Colonic mucosa (tissue), 4 donors: Measurements from ENCODE around the gene SLC39A8. TPM values are rescaled to one million over a fixed set of nuclear protein-coding genes. Genes with fewer than 3 reads are reported as not detected.

Experiments
- DNase-seq: peaks from one replicate; pipeline ENCODE4 v3.0.0-alpha.2; 2020
- H3K27ac ChIP-seq: fragments of 200-600 bp; one replicate; pipeline ENCODE4 v1.8.0; 2021
- H3K27me3 ChIP-seq: fragments of 200-600 bp; one replicate; pipeline ENCODE4 v1.8.0; 2021
- H3K36me3 ChIP-seq: fragments of 200-600 bp; one replicate; pipeline ENCODE4 v1.8.0; 2021
- H3K4me1 ChIP-seq: fragments of 200-600 bp; one replicate; pipeline ENCODE4 v1.8.0; 2021; ENCODE audit warnings: mild to moderate bottlenecking
- H3K4me3 ChIP-seq: fragments of 200-600 bp; one replicate; pipeline ENCODE4 v1.8.0; 2021
- H3K9ac ChIP-seq, 2 donors: one replicate each; pipeline ENCODE4 v1.7.0; 2013; ENCODE audit warnings: control low read depth in 2 of 2, low read depth in 2 of 2, low read length in 2 of 2
- H3K9me3 ChIP-seq: fragments of 200-600 bp; one replicate; pipeline ENCODE4 v1.8.0; 2021
- intact Hi-C: fragments of 100-400 bp; cut with DNase I; formaldehyde crosslinking; loops from one replicate; pipeline ENCODE4 v1.14.1; 2022
- total RNA-seq, 2 donors: library from RNA; stranded (reverse); fragmentation: NEBNext Ultra II Directional in 1 of 2; extraction: Animal tissue kit (Norgen Biotek cat#: 25700) in 1 of 2; gene quantifications; one replicate each; pipeline ENCODE4 v1.2.1, GENCODE V29; 2021
- TF ChIP-seq, protein P1 (sequence below): fragments of 200-600 bp; IDR thresholded peaks from one replicate; pipeline ENCODE4 v1.8.0; 2022; ENCODE audit warnings: antibody characterized with exemption, mild to moderate bottlenecking
- donor health status: healthy.
- donor health status: DM: no; HTN: no; CAD: no.
- donor health status: DM: no; HTN: no; CAD: no.

Gene SLC39A8
- total RNA-seq, 2 donors from 2014 or later, result 75.4 to 104 TPM

DNA sequence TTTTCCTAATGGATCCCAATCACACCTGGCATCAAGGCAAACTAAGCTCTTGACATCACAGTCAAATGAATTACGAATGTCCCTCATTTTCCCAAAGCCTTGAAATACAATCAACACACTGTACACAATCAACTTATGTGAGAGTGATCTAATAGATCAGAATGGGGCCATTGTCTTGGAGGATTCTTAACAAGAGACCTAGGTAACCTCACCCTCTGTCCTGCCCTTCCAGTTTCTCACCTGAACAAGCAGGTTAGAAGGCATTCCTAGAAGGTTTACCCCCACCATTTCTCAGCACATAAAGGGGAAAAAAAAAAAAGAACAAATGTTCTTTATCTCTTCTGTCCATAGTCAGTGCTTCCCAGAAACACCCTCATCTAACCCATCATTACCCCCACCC lies 6.3 kb downstream of the SLC39A8 start:
- intact Hi-C loops, result no loop called here
- H3K27me3 ChIP-seq, result no peaks in the 10 kb centered on the region
- TF ChIP-seq, protein P1, sequence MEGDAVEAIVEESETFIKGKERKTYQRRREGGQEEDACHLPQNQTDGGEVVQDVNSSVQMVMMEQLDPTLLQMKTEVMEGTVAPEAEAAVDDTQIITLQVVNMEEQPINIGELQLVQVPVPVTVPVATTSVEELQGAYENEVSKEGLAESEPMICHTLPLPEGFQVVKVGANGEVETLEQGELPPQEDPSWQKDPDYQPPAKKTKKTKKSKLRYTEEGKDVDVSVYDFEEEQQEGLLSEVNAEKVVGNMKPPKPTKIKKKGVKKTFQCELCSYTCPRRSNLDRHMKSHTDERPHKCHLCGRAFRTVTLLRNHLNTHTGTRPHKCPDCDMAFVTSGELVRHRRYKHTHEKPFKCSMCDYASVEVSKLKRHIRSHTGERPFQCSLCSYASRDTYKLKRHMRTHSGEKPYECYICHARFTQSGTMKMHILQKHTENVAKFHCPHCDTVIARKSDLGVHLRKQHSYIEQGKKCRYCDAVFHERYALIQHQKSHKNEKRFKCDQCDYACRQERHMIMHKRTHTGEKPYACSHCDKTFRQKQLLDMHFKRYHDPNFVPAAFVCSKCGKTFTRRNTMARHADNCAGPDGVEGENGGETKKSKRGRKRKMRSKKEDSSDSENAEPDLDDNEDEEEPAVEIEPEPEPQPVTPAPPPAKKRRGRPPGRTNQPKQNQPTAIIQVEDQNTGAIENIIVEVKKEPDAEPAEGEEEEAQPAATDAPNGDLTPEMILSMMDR, result no peak

DNA sequence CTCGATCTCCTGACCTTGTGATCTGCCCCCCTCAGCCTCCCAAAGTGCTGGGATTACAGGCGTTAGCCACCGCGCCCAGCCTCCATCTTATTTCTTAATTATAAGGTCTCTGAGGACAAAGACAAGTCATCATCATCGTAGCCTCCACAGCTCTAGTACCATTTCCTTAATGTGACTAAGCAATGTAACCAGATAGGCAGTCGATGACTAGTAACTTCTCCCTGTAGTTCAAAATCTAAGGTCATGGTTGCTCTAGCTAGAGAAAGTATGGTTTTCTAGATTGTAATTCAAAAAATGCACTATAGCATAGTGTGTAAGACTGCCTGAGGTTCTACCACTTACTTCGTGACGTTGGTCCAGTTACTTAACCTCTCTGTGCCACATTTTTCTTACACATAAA lies 6.9 kb downstream of the SLC39A8 start:
- no peak overlapping the region for H3K4me3 ChIP-seq
- H3K27me3 ChIP-seq, result no peaks in the 10 kb centered on the region
- no peak overlapping the region for H3K27ac ChIP-seq
- TF ChIP-seq, protein P1, result no peak
- no peak for DNase-seq
- H3K9ac ChIP-seq, result no peak overlapping the region
- intact Hi-C loops, result no loop called here
- no peaks in the 10 kb centered on the region for H3K9me3 ChIP-seq
- no peaks in the 10 kb centered on the region for H3K36me3 ChIP-seq
- H3K4me1 ChIP-seq, result peaks cover 4% of the 10 kb centered on the region

More for the DNA sequence above, 6.3 kb downstream of the SLC39A8 start:
- DNase-seq, result no peak
- no peak overlapping the region for H3K27ac ChIP-seq
- no peaks in the 10 kb centered on the region for H3K9me3 ChIP-seq
- H3K4me1 ChIP-seq, result peaks cover 4% of the 10 kb centered on the region
- H3K4me3 ChIP-seq, result no peak overlapping the region
- H3K9ac ChIP-seq, result no peak overlapping the region
- no peaks in the 10 kb centered on the region for H3K36me3 ChIP-seq

DNA sequence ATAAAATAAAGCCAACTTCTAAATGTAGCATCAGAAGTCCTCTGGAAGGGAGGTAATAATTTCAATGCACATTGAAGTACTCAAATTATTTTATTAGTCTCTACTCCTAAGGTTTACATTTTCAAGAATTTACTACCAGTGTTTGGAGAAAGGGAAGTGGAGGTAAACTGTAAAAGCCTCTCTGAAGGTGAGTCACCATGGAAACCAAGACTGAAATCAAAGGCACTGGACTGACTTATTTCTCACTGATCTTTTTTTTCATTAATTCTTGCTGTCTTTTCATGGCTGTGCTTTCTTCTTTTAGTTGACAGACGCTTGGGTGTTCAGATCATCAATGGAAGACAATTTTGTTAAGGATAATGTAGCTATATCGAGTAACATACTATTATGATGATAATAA lies 9.7 kb downstream of the SLC39A8 start:
- TF ChIP-seq, protein P1, result no peak
- no peaks in the 10 kb centered on the region for H3K27me3 ChIP-seq
- DNase-seq, result no peak
- intact Hi-C loops, result no loop called here
- no peak overlapping the region for H3K9ac ChIP-seq
- H3K9me3 ChIP-seq, result no peaks in the 10 kb centered on the region
- no peak overlapping the region for H3K4me3 ChIP-seq
- no peaks in the 10 kb centered on the region for H3K4me1 ChIP-seq
- no peaks in the 10 kb centered on the region for H3K36me3 ChIP-seq
- no peak overlapping the region for H3K27ac ChIP-seq

DNA sequence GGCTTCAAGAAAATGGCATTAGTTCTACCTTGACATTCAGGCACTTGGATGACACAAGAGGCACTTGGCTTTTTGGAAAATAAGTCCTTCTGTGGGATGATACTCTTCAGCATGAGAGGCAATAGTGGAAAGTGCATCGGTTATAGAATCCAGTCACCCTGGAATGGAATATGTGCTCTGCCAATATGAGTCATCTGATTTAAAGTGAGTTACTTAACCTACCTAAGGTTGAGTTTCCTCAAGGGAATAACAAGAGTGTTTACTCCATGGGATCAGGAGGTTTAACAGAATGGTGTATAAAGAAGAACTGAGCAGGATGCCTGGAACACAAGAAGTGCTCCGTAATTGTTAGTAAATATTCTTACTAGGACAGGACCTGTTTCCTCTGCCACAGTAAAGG lies 10.7 kb downstream of the SLC39A8 start:
- intact Hi-C loops, result no loop called here
- TF ChIP-seq, protein P1, result no peak
- Histone ChIP-seq H3K36me3 (no peaks in the 10 kb centered on the region), H3K9me3 (no peaks in the 10 kb centered on the region), H3K27ac (no peak overlapping the region), H3K27me3 (no peaks in the 10 kb centered on the region), H3K9ac (no peak overlapping the region), H3K4me1 (no peaks in the 10 kb centered on the region), H3K4me3 (no peak overlapping the region)
- DNase-seq, result no peak

DNA sequence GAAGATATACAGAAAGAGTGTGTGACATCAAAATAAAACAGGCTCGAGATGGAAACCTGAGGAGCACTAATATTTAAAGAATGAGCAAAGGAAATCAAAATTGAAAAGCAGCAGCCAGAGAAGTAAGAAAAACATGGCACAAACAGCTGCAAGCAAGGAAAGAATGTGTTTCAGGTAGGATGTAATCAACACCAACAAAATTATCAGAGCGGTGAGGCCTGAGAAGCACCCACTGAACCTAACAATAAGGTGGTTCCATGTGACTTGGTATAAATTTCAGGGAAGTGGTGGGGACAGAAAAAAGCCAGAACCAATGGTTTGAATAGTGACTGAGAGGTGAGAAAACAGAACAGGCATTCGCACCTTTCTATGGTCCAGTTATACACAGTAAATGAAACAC lies 11.5 kb downstream of the SLC39A8 start:
- intact Hi-C loops, result no loop called here
- H3K36me3 ChIP-seq, result no peaks in the 10 kb centered on the region
- no peaks in the 10 kb centered on the region for H3K9me3 ChIP-seq
- no peak overlapping the region for H3K27ac ChIP-seq
- H3K9ac ChIP-seq, result no peak overlapping the region
- no peaks in the 10 kb centered on the region for H3K4me1 ChIP-seq
- no peak overlapping the region for H3K4me3 ChIP-seq
- DNase-seq, result no peak
- H3K27me3 ChIP-seq, result no peaks in the 10 kb centered on the region
- TF ChIP-seq, protein P1, result no peak

DNA sequence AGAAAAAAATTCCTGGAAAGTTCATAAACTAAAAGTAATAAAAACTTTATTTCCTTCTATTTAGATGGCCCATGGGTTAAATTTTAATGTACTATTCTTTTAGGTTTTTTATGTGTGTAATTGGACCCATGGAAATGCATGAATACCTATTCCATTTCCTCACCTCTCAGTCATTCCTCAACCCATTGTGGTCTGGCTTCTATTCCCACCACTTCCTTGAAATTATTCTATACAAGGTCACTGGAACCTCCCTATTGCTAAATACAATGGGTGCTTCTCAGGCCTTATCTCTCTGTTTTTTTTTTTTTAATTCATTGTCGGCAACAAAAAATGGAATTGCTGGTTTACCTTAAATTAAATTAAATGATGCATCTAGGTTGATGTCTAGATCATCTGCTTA lies 17.2 kb downstream of the SLC39A8 start:
- no peak for DNase-seq
- no peaks in the 10 kb centered on the region for H3K4me1 ChIP-seq
- H3K4me3 ChIP-seq, result no peak overlapping the region
- H3K36me3 ChIP-seq, result no peaks in the 10 kb centered on the region
- no peaks in the 10 kb centered on the region for H3K9me3 ChIP-seq
- TF ChIP-seq, protein P1, result no peak
- no peak overlapping the region for H3K27ac ChIP-seq
- no peak overlapping the region for H3K9ac ChIP-seq
- intact Hi-C loops, result no loop called here
- H3K27me3 ChIP-seq, result no peaks in the 10 kb centered on the region
